ENCODE measurements around the gene NYAP1.

- TF ChIP-seq, protein P1, sequence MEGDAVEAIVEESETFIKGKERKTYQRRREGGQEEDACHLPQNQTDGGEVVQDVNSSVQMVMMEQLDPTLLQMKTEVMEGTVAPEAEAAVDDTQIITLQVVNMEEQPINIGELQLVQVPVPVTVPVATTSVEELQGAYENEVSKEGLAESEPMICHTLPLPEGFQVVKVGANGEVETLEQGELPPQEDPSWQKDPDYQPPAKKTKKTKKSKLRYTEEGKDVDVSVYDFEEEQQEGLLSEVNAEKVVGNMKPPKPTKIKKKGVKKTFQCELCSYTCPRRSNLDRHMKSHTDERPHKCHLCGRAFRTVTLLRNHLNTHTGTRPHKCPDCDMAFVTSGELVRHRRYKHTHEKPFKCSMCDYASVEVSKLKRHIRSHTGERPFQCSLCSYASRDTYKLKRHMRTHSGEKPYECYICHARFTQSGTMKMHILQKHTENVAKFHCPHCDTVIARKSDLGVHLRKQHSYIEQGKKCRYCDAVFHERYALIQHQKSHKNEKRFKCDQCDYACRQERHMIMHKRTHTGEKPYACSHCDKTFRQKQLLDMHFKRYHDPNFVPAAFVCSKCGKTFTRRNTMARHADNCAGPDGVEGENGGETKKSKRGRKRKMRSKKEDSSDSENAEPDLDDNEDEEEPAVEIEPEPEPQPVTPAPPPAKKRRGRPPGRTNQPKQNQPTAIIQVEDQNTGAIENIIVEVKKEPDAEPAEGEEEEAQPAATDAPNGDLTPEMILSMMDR (IDR thresholded peaks at IDR 0.05) = no peak
- TF ChIP-seq EP300 (IDR thresholded peaks at IDR 0.05) = no peak
- TF ChIP-seq POLR2A (IDR thresholded peaks at IDR 0.05) = no peak
- no peak for TF ChIP-seq POLR2AphosphoS5 (IDR thresholded peaks at IDR 0.05)
Measured at GRCh38 chr7:100485471-100485876, 1.7 kb downstream of the NYAP1 start.

Data from sigmoid colon (tissue), 4 donors.